HepG2 (cell line): ENCODE results near the gene AP2A2. TPM values are rescaled to one million over a fixed set of nuclear protein-coding genes. Genes with fewer than 3 reads are reported as not detected.
A peak's percentile ranks its signal among the peaks of the same experiment; 100 is the strongest.

Experiments used
- ATAC-seq: fragments of 200-7000 bp; cut with Tn5 transposase; 3 replicates; pipeline ENCODE4 v1.9.1; 2020; ENCODE audit warnings: mild to moderate bottlenecking, moderate library complexity
- BruUV-seq: library from RNA; stranded (reverse); fragments of 400-500 nt; replicated peaks from 2 replicates; lab custom pipeline; 2021; lab: Mats Ljungman, UMichigan
- CTCF ChIA-PET: fragments of 300-600 bp; formaldehyde crosslinking; extraction: SDS; loops from one replicate; lab custom pipeline; 2021; ENCODE audit warnings: low total read pairs, inconsistent platforms, low intra/inter-chr PET ratio; lab: Yijun Ruan, JAX
- POLR2A ChIA-PET: fragments of 350-600 bp; sonication (Branson Sonifier 250); formaldehyde crosslinking; loops from one replicate; lab custom pipeline; 2020; ENCODE audit warnings: antibody characterized with exemption, inconsistent platforms; lab: Yijun Ruan, JAX
- DNase-seq: peaks from one replicate; pipeline ENCODE4 v3.0.0-alpha.2; 2015; ENCODE audit warnings: low spot score
- FAIRE-seq: peaks from 3 replicates; lab custom pipeline; 2011; peaks lifted over from hg19 to GRCh38; lab: Jason Lieb, UNC
- H2AFZ ChIP-seq: one replicate; pipeline ENCODE4 v1.6.1; 2011; ENCODE audit warnings: low read length, inconsistent platforms
- H3K27ac ChIP-seq: fragments of 300-600 bp; 3 replicates; pipeline ENCODE4 v1.8.0; 2011; ENCODE audit warnings: mixed run types, mild to moderate bottlenecking, mixed read lengths, low read length, inconsistent platforms; ENCODE audit not compliant: insufficient read depth; ENCODE audit errors: extremely low read length
- H3K27me3 ChIP-seq, 2 experiments: fragments of 200-600 bp in 1 of 2; 2 replicates in 1 of 2; 3 replicates in 1 of 2; pipeline versions ENCODE4 v1.6.0 to v1.8.0; 2011; ENCODE audit warnings: low read length in 2 of 2, mild to moderate bottlenecking in 2 of 2, moderate library complexity in 2 of 2, inconsistent platforms in 1 of 2; ENCODE audit not compliant: insufficient read depth in 2 of 2, control insufficient read depth in 1 of 2
- H3K36me3 ChIP-seq, 2 experiments: fragments of 200-600 bp in 1 of 2; replicated peaks in 1 of 2; 2 replicates in 1 of 2; 3 replicates in 1 of 2; pipeline versions ENCODE4 v1.5.1 to v1.8.0; 2011; ENCODE audit warnings: low read length in 2 of 2, inconsistent platforms in 1 of 2; ENCODE audit not compliant: insufficient read depth in 2 of 2, control insufficient read depth in 1 of 2
- H3K4me1 ChIP-seq: 2 replicates; pipeline ENCODE4 v1.5.1; 2012; ENCODE audit warnings: low read length, inconsistent platforms; ENCODE audit not compliant: insufficient read depth
- H3K4me2 ChIP-seq: 2 replicates; pipeline ENCODE4 v1.6.0; 2011; ENCODE audit warnings: low read depth, low read length, inconsistent platforms
- H3K4me3 ChIP-seq, 3 experiments: fragments of 200-600 bp in 1 of 3; sonication (generic), shearing (Covaris generic) in 1 of 3; replicated peaks in 1 of 3; 2 replicates each; pipeline ENCODE4 v1.5.1; 2011 to 2016; ENCODE audit warnings: low read length in 3 of 3, inconsistent platforms in 2 of 3, low read depth in 2 of 3, mild to moderate bottlenecking in 2 of 3, control low read depth in 1 of 3, mixed read lengths in 1 of 3; ENCODE audit not compliant: insufficient read depth in 1 of 3
- H3K79me2 ChIP-seq: one replicate; pipeline ENCODE4 v1.6.1; 2011; ENCODE audit warnings: low read length, inconsistent platforms; ENCODE audit not compliant: insufficient read depth
- H3K9ac ChIP-seq: 2 replicates; pipeline ENCODE4 v1.6.0; 2011; ENCODE audit warnings: mild to moderate bottlenecking, low read depth, low read length, inconsistent platforms; ENCODE audit not compliant: insufficient read depth
- H3K9me3 ChIP-seq: 2 replicates; pipeline ENCODE4 v1.5.1; 2012; ENCODE audit warnings: mild to moderate bottlenecking, low read length
- H4K20me1 ChIP-seq: 2 replicates; pipeline ENCODE4 v1.6.0; 2011; ENCODE audit warnings: inconsistent platforms, mild to moderate bottlenecking, low read length, moderate library complexity; ENCODE audit not compliant: insufficient read depth
- DNMT1 ChIP-seq: sonication (generic); formaldehyde crosslinking; IDR thresholded peaks from 2 replicates; pipeline ENCODE4 v1.5.1; 2020; ENCODE audit warnings: mild to moderate bottlenecking, missing genetic modification reagents
- NONO ChIP-seq, 2 experiments: fragments of 450-650 bp in 1 of 2; sonication (generic) in 1 of 2; formaldehyde crosslinking in 1 of 2; IDR thresholded peaks in 1 of 2; conservative IDR thresholded peaks in 1 of 2; 2 replicates each; pipeline versions ENCODE4 v1.6.1 to v1.8.0; 2017 to 2022; ENCODE audit warnings: mild to moderate bottlenecking in 1 of 2, missing genetic modification reagents in 1 of 2, moderate library complexity in 1 of 2
- ZBTB38 ChIP-seq: sonication (generic); formaldehyde crosslinking; IDR thresholded peaks from 2 replicates; pipeline ENCODE4 v1.5.1; 2020; ENCODE audit warnings: mild to moderate bottlenecking, missing genetic modification reagents
- ZFP37 ChIP-seq: sonication (generic); formaldehyde crosslinking; IDR thresholded peaks from 2 replicates; pipeline ENCODE4 v1.4.0; 2020; ENCODE audit warnings: missing genetic modification reagents, borderline replicate concordance
- ZNF556 ChIP-seq: sonication (generic); formaldehyde crosslinking; IDR thresholded peaks from 2 replicates; pipeline ENCODE4 v1.4.0; 2020; ENCODE audit warnings: mild to moderate bottlenecking, missing genetic modification reagents, borderline replicate concordance
- ZNF891 ChIP-seq: sonication (generic); formaldehyde crosslinking; IDR thresholded peaks from 2 replicates; pipeline ENCODE4 v1.5.0; 2020; ENCODE audit warnings: mild to moderate bottlenecking, missing genetic modification reagents
- WGBS: methylation state at CpG from one replicate; pipeline ENCODE4 v1.1.6; 2017; ENCODE audit warnings: low lambda C conversion rate; 5-methylcytosine and 5-hydroxymethylcytosine counted together
- in situ Hi-C: cut with HindIII; loops from 2 replicates; pipeline ENCODE4 v1.10.0; 2017; ENCODE audit warnings: low pct_unique_long_range_greater_than_20kb; ENCODE audit not compliant: extremely low pct_ligation_motif_present
- intact Hi-C: fragments of 100-400 bp; cut with micrococcal nuclease; formaldehyde crosslinking; loops from one replicate; pipeline ENCODE4 v1.10.0; 2022; ENCODE audit not compliant: unreplicated experiment
- polyA plus RNA-seq, 8 experiments: library from polyadenylated mRNA; depleted of rRNA in 3 of 8; stranded (reverse) in 7 of 8; unstranded in 1 of 8; fragments of >200 nt; fragmentation: Illumina TruSeq in 4 of 8; extraction: Trizol in 4 of 8; gene quantifications; 2 replicates each; pipeline versions ENCODE4 v1.2.1 to v1.2.3, GENCODE V29; 2011 to 2016; ENCODE audit warnings: low read depth in 4 of 8, missing spikeins in 1 of 8, mixed read lengths in 1 of 8; ENCODE audit not compliant: insufficient read depth in 1 of 8
- total RNA-seq, 5 experiments: library from RNA; depleted of rRNA; stranded (reverse); fragments of >200 nt; fragmentation: Illumina TruSeq; extraction: Trizol; gene quantifications; 2 replicates each; pipeline ENCODE4 v1.2.3, GENCODE V29; 2016; ENCODE audit warnings: low read depth in 1 of 5
- TF ChIP-seq, protein P1 (sequence below): sonication (generic); formaldehyde crosslinking; IDR thresholded peaks from 2 replicates; pipeline ENCODE4 v1.4.0; 2020; ENCODE audit warnings: missing genetic modification reagents
- TF ChIP-seq, protein P2 (sequence below): sonication (generic); formaldehyde crosslinking; IDR thresholded peaks from 2 replicates; pipeline ENCODE4 v1.5.1; 2020; ENCODE audit warnings: missing genetic modification reagents, mild to moderate bottlenecking, borderline replicate concordance

AP2A2 gene
- total and polyA plus RNA-seq, 2 of the 13 experiments (the other 11 are each of a cell fraction or from before 2014, with no cell fraction given) = 25.7 to 75.7 TPM

DNA sequence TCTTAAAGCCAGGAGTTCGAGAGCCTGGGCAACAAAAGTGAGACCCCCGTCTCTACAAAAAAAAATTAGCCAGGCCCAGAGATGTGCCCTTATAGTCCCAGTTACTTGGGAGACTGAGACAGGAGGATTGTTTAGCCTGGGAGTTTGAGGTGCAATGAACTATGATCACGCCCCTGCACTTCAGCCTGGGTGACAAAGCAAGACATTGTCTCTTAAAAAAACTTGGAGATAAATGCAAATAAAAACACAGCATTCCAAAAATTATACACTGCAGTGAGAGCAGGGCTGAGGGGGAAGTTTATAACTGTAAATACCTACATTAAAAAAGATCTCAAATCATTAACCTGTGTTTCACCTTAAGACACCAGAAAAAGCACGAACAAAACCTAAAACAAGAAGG, 22.1 kb downstream of the AP2A2 start (continued):
- no peak for TF ChIP-seq ZFP37 (CRISPR knock-in tag)

DNA sequence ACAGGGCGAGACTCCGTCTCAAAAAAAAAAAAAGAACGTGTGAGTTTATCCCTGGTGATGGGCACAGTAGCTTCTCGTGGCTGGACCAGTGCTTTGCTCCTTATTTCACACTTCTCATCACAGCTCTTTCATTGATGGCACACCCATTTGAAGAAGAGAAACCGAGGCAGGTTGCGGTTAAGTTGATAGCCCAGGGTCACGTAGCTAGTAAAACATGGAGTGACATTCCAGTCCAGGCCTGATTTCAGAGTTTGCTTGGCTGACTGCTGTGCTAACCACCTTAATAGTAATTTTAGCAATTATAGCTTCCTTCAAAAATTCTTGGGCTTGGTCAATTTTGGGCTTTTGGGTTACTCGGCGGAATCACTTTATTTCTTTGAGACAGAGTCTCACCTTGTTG, 25.8 kb downstream of the AP2A2 start:
- intact Hi-C loops = no loop called here
- in situ Hi-C loops = no loop called here
- ChIA-PET POLR2A (interaction anchor here (1.5 to 2.6 kb wide), 9 partner anchors 11 to 142 kb away, joined by 3 to 37 read pairs (median 11); partner anchors contain the start of genes AP2A2, CHID1, PNPLA2 and RPLP2), CTCF (no interaction called here)
- no peaks in the 10 kb centered on the region for H4K20me1 ChIP-seq
- TF ChIP-seq NONO (IDR thresholded peaks at IDR 0.05) = no peak
- no peak for TF ChIP-seq NONO (CRISPR knock-in tag; conservative IDR thresholded peaks at IDR 0.05)
- TF ChIP-seq ZNF891 (CRISPR knock-in tag) = no peak
- TF ChIP-seq, protein P1, sequence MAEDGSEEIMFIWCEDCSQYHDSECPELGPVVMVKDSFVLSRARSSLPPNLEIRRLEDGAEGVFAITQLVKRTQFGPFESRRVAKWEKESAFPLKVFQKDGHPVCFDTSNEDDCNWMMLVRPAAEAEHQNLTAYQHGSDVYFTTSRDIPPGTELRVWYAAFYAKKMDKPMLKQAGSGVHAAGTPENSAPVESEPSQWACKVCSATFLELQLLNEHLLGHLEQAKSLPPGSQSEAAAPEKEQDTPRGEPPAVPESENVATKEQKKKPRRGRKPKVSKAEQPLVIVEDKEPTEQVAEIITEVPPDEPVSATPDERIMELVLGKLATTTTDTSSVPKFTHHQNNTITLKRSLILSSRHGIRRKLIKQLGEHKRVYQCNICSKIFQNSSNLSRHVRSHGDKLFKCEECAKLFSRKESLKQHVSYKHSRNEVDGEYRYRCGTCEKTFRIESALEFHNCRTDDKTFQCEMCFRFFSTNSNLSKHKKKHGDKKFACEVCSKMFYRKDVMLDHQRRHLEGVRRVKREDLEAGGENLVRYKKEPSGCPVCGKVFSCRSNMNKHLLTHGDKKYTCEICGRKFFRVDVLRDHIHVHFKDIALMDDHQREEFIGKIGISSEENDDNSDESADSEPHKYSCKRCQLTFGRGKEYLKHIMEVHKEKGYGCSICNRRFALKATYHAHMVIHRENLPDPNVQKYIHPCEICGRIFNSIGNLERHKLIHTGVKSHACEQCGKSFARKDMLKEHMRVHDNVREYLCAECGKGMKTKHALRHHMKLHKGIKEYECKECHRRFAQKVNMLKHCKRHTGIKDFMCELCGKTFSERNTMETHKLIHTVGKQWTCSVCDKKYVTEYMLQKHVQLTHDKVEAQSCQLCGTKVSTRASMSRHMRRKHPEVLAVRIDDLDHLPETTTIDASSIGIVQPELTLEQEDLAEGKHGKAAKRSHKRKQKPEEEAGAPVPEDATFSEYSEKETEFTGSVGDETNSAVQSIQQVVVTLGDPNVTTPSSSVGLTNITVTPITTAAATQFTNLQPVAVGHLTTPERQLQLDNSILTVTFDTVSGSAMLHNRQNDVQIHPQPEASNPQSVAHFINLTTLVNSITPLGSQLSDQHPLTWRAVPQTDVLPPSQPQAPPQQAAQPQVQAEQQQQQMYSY (CRISPR knock-in tag) = peak; percentile 88
- TF ChIP-seq DNMT1 (CRISPR knock-in tag) = no peak
- TF ChIP-seq ZBTB38 (CRISPR knock-in tag) = peak; percentile 82
- TF ChIP-seq, protein P2, sequence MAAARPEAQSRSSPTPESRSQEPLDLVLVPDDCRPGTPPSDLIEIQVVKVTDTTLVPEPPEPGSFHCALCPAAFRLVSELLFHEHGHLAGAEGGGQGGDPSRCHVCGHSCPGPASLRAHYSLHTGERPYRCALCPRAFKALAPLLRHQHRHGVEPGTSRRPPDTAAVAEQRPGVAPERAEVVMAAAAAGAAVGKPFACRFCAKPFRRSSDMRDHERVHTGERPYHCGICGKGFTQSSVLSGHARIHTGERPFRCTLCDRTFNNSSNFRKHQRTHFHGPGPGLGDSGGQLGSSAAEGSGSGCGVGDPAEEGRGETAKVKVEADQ (CRISPR knock-in tag) = no peak
- TF ChIP-seq ZNF556 (CRISPR knock-in tag) = no peak
- ATAC-seq (no peak), FAIRE-seq (no peak), DNase-seq (no peak)
- H3K9ac ChIP-seq = peak overlapping the region; percentile 50
- no peaks in the 10 kb centered on the region for H3K9me3 ChIP-seq
- H3K27me3 ChIP-seq = no peaks in the 10 kb centered on the region
- H2AFZ ChIP-seq = no peak overlapping the region
- peaks cover 1 to 4% of the 10 kb centered on the region in 2 experiments; a peak in 3 of 5 replicates for H3K36me3 ChIP-seq
- 0 out of 6 replicates have a peak overlapping the region, but pooled peaks of 2 of the 3 experiments have one; percentile 11 to 41 for H3K4me3 ChIP-seq
- peaks cover 90% of the 10 kb centered on the region for H3K4me1 ChIP-seq
- H3K79me2 ChIP-seq = peaks cover 58% of the 10 kb centered on the region
- peak overlapping the region; percentile 71 for H3K4me2 ChIP-seq
- BruUV-seq = no TSS peak
- peak overlapping the region; percentile 95 for H3K27ac ChIP-seq
- WGBS = 75% methylated on average over 9 of the region's 9 CpGs
